Endodermal cell (in vitro differentiated cells): ENCODE measurements around the gene HRNR. TPM values are rescaled to one million over a fixed set of nuclear protein-coding genes. Genes with fewer than 3 reads are reported as not detected.
"Not testable (repeated sequence)": the region's sequence is repeated elsewhere in the genome, so short reads cannot be mapped to it uniquely, and the experiment has no call there.

ENCODE experiments used
- DNase-seq: peaks from one replicate; pipeline ENCODE4 v3.0.0-alpha.2; 2017
- H3K27ac ChIP-seq: 2 replicates; pipeline ENCODE4 v1.5.1; 2013; ENCODE audit warnings: mild to moderate bottlenecking, low read depth, low read length, moderate library complexity
- H3K27me3 ChIP-seq: 2 replicates; pipeline ENCODE4 v1.6.1; 2013; ENCODE audit warnings: mild to moderate bottlenecking, low read length, moderate library complexity; ENCODE audit not compliant: insufficient read depth, control insufficient read depth, poor library complexity, severe bottlenecking
- H3K36me3 ChIP-seq: 2 replicates; pipeline ENCODE4 v1.7.0; 2013; ENCODE audit warnings: mild to moderate bottlenecking, low read length, moderate library complexity; ENCODE audit not compliant: control insufficient read depth, insufficient read depth
- H3K4me1 ChIP-seq: one replicate; pipeline ENCODE4 v1.7.0; 2013; ENCODE audit warnings: low read length; ENCODE audit not compliant: control insufficient read depth, insufficient read depth
- H3K4me3 ChIP-seq: 2 replicates; pipeline ENCODE4 v1.5.1; 2013; ENCODE audit warnings: mild to moderate bottlenecking, low read length, moderate library complexity
- H3K9ac ChIP-seq: 2 replicates; pipeline ENCODE4 v1.6.1; 2013; ENCODE audit warnings: mild to moderate bottlenecking, low read length, moderate library complexity; ENCODE audit not compliant: poor library complexity, severe bottlenecking; ENCODE audit errors: extremely low read depth
- H3K9me3 ChIP-seq: 2 replicates; pipeline ENCODE4 v1.6.1; 2013; ENCODE audit warnings: mild to moderate bottlenecking, low read length, moderate library complexity; ENCODE audit not compliant: control insufficient read depth
- H3K27ac Mint-ChIP-seq: 2 replicates; pipeline ENCODE4 v1.8.0; 2020; ENCODE audit warnings: mixed read lengths
- H3K27me3 Mint-ChIP-seq: 2 replicates; pipeline ENCODE4 v1.8.0; 2021; ENCODE audit warnings: mild to moderate bottlenecking, mixed read lengths; ENCODE audit not compliant: insufficient read depth
- H3K36me3 Mint-ChIP-seq: 2 replicates; pipeline ENCODE4 v1.8.0; 2020; ENCODE audit warnings: low read depth, mixed read lengths
- H3K4me1 Mint-ChIP-seq: 2 replicates; pipeline ENCODE4 v1.8.0; 2020; ENCODE audit warnings: mixed read lengths
- H3K4me3 Mint-ChIP-seq: 2 replicates; pipeline ENCODE4 v1.8.0; 2020; ENCODE audit warnings: mild to moderate bottlenecking, moderate library complexity, mixed read lengths
- H3K9me3 Mint-ChIP-seq: 2 replicates; pipeline ENCODE4 v1.8.0; 2020; ENCODE audit warnings: mild to moderate bottlenecking, mixed read lengths
- CTCF ChIP-seq: fragments of 200-600 bp; sonication (generic); conservative IDR thresholded peaks from 2 replicates; pipeline ENCODE4 v1.5.0; 2021; ENCODE audit warnings: antibody characterized with exemption, mild to moderate bottlenecking
- WGBS, 2 experiments: methylation state at CpG; one replicate each; pipeline versions ENCODE4 v1.1.5 to v1.1.7; 2013; ENCODE audit warnings: missing lambda C conversion rate in 2 of 2, mixed read lengths in 1 of 2; ENCODE audit not compliant: insufficient coverage in 1 of 2, insufficient read length in 1 of 2; 5-methylcytosine and 5-hydroxymethylcytosine counted together
- total RNA-seq, 2 donors: library from RNA; stranded (reverse); fragmentation: NEBNext Ultra II Directional in 1 of 2; extraction: Animal tissue kit (Norgen Biotek cat#: 25700) in 1 of 2; gene quantifications; 2 replicates in 1 of 2; 3 replicates in 1 of 2; pipeline ENCODE4 v1.2.1, GENCODE V29; 2021

Gene HRNR
- total RNA-seq, 2 donors from 2014 or later = not detected

- no peak overlapping the region for H3K27ac Mint-ChIP-seq
- peaks cover 42% of the 10 kb centered on the region for H3K9me3 ChIP-seq
Measured at GRCh38 chr1:152220166-152221163, 3.5 kb downstream of the HRNR start.

GRCh38 chr1:152219438-152219837 lies 4.6 kb downstream of the HRNR start:
- DNase-seq, H3K9ac ChIP-seq, H3K4me1 Mint-ChIP-seq, H3K27me3 ChIP-seq, H3K36me3 ChIP-seq, H3K4me3 Mint-ChIP-seq, H3K4me1 ChIP-seq, H3K27me3 Mint-ChIP-seq, H3K27ac ChIP-seq, H3K36me3 Mint-ChIP-seq, H3K27ac Mint-ChIP-seq, H3K4me3 ChIP-seq: not testable (repeated sequence)
- peaks cover 63% of the 10 kb centered on the region for H3K9me3 Mint-ChIP-seq
- peaks cover 36% of the 10 kb centered on the region for H3K9me3 ChIP-seq
- WGBS, 2 experiments = 74% methylated on average over 14 of the region's 14 CpGs

More at GRCh38 chr1:152220166-152221163, 3.5 kb downstream of the HRNR start:
- Histone ChIP-seq H3K27ac (no peak overlapping the region), H3K4me1 (no peaks in the 10 kb centered on the region), H3K9ac (no peak overlapping the region), H3K27me3 (no peaks in the 10 kb centered on the region), H3K4me3 (no peak overlapping the region), H3K36me3 (no peaks in the 10 kb centered on the region)
- WGBS, 2 experiments = 82% methylated on average over 28 to 30 of the region's 30 CpGs
- Mint-ChIP-seq H3K4me3 (no peak overlapping the region), H3K36me3 (no peaks in the 10 kb centered on the region), H3K27me3 (no peaks in the 10 kb centered on the region), H3K4me1 (no peaks in the 10 kb centered on the region), H3K9me3 (peaks cover 71% of the 10 kb centered on the region)
- no peak for TF ChIP-seq CTCF
- no peak for DNase-seq

DNA sequence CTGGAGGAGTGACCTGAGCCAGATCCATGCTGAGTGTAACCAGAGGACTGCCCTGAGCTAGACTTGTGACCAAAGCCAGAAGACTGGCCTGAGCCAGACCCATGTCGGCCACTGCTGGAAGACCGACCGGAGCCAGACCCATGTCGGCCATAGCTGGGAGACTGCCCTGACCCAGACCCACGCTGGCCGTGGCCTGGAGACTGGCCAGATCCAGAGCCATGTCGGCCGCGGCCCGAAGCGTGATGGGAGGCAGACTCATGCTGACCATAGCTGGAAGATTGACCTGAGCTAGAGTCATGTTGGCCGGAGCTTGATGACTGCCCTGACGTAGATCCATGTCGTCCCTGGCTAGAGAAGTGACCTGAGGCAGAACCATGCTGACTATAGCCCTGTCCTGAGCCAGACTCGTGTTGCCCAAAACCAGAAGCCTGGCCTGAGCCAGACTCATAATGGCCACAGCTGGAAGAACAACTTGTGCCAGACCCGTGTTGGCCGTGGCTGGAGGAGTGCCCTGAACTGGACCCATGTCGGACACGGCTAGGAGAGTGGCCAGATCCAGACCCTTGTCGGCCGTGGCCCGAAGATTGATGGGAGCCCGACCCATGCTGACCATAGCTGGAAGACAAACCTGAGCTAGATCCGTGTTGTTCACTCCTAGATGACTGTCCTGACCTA lies 5.1 kb downstream of the HRNR start:
- no peaks in the 10 kb centered on the region for H3K27me3 ChIP-seq

DNA sequence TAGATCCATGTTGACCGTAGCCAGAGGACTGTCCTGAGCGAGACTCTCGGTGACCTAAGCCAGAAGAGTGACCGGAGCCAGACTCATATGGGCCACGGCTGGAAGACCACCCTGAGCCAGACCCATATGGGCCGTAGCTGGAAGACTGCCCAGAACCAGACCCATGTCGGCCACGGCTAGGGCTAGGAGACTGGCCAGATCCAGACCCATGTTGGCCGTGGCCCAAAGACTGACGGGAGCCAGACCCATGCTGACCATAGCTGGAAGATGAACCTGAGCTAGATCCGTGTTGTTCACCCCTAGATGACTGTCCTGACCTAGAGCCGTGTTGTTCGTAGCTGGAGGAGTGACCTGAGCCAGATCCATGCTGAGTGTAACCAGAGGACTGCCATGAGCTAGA lies 8.4 kb downstream of the HRNR start:
- H3K27ac ChIP-seq, H3K4me1 ChIP-seq: not testable (repeated sequence)

More for the DNA sequence above, 5.1 kb downstream of the HRNR start:
- TF ChIP-seq CTCF = no peak
- H3K36me3 Mint-ChIP-seq = no peaks in the 10 kb centered on the region
- H3K4me1 ChIP-seq = no peaks in the 10 kb centered on the region
- no peak overlapping the region for H3K27ac ChIP-seq
- H3K36me3 ChIP-seq = no peaks in the 10 kb centered on the region
- DNase-seq = no peak
- peaks cover 58% of the 10 kb centered on the region for H3K9me3 Mint-ChIP-seq
- no peaks in the 10 kb centered on the region for H3K4me1 Mint-ChIP-seq
- no peak overlapping the region for H3K27ac Mint-ChIP-seq
- no peak overlapping the region for H3K9ac ChIP-seq
- no peak overlapping the region for H3K4me3 ChIP-seq
- H3K4me3 Mint-ChIP-seq = no peak overlapping the region
- H3K27me3 Mint-ChIP-seq = no peaks in the 10 kb centered on the region
- peaks cover 31% of the 10 kb centered on the region for H3K9me3 ChIP-seq
- WGBS, 2 experiments = 83 to 84% methylated on average over 22 to 24 of the region's 24 CpGs

DNA sequence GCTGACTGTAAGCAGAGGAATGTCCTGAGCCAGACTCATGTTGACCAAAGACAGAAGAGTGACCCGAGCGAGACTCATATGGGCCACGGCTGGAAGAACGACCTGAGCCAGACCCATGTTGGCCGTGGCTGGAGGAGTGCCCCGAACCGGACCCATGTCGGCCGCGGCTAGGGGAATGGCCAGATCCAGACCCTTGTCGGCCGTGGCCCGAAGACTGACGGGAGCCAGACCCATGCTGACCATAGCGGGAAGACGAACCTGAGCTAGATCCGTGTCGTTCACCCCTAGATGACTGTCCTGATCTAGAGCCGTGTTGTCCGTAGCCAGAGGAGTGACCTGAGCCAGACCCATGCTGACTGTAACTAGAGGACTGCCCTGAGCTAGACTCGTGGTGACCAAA lies 9.1 kb downstream of the HRNR start:
- H3K9ac ChIP-seq, H3K36me3 ChIP-seq, H3K36me3 Mint-ChIP-seq, H3K27ac ChIP-seq, H3K4me3 Mint-ChIP-seq, H3K27me3 Mint-ChIP-seq, H3K4me1 ChIP-seq, H3K27ac Mint-ChIP-seq, H3K4me1 Mint-ChIP-seq, H3K27me3 ChIP-seq, DNase-seq, H3K4me3 ChIP-seq: not testable (repeated sequence)
- H3K9me3 Mint-ChIP-seq = peaks cover 47% of the 10 kb centered on the region
- WGBS, 2 experiments = 89% methylated on average over 8 of the region's 21 CpGs; no CpG with 5 or more reads in 1 of the 2 experiments
- peaks cover 39% of the 10 kb centered on the region for H3K9me3 ChIP-seq

More for the DNA sequence above, 8.4 kb downstream of the HRNR start:
- H3K9ac ChIP-seq, H3K27ac Mint-ChIP-seq, H3K27me3 ChIP-seq, H3K36me3 Mint-ChIP-seq, H3K27me3 Mint-ChIP-seq, H3K4me1 Mint-ChIP-seq, DNase-seq, H3K4me3 ChIP-seq, H3K4me3 Mint-ChIP-seq, H3K36me3 ChIP-seq: not testable (repeated sequence)
- WGBS, 2 experiments = 78% methylated on average over 12 of the region's 13 CpGs; no CpG with 5 or more reads in 1 of the 2 experiments
- peaks cover 50% of the 10 kb centered on the region for H3K9me3 Mint-ChIP-seq
- peaks cover 33% of the 10 kb centered on the region for H3K9me3 ChIP-seq
